Caco-2 (cell line): ENCODE data around the gene XXYLT1. TPM values are rescaled to one million over a fixed set of nuclear protein-coding genes. Genes with fewer than 3 reads are reported as not detected.

ENCODE experiments used
- BruUV-seq: library from RNA; stranded (reverse); fragments of 400-500 nt; replicated peaks from 2 replicates; lab custom pipeline; 2021; lab: Mats Ljungman, UMichigan
- CTCF ChIA-PET: fragments of 300-600 bp; sonication (Branson Sonifier 250); formaldehyde crosslinking; loops from one replicate; lab custom pipeline; 2022; ENCODE audit warnings: antibody characterized with exemption; lab: Charles Lee
- POLR2A ChIA-PET: fragments of 300-600 bp; sonication (Branson Sonifier 250); formaldehyde crosslinking; loops from one replicate; lab custom pipeline; 2022; ENCODE audit warnings: antibody characterized with exemption; lab: Charles Lee
- DNase-seq, 2 experiments: peaks; one replicate each; pipeline versions ENCODE4 v3.0.0 to v3.0.0-alpha.2; 2020 to 2022
- H3K27me3 ChIP-seq: replicated peaks from 2 replicates; pipeline ENCODE4 v1.6.0; 2011; ENCODE audit warnings: low read length; ENCODE audit not compliant: control insufficient read depth, insufficient read depth
- H3K36me3 ChIP-seq: 2 replicates; pipeline ENCODE4 v1.5.1; 2011; ENCODE audit warnings: low read length; ENCODE audit not compliant: control insufficient read depth, insufficient read depth
- H3K4me1 ChIP-seq: fragments of 250-450 bp; sonication (Bioruptor Pico); 2 replicates; pipeline ENCODE4 v1.5.1; 2020; ENCODE audit warnings: mild to moderate bottlenecking
- H3K4me3 ChIP-seq: 2 replicates; pipeline ENCODE4 v1.5.1; 2011; ENCODE audit warnings: low read depth, mild to moderate bottlenecking, control low read depth, low read length
- H3K9me3 ChIP-seq: fragments of 250-450 bp; sonication (Bioruptor Pico); 2 replicates; pipeline ENCODE4 v1.5.1; 2020; ENCODE audit warnings: mild to moderate bottlenecking, moderate library complexity
- H3K27ac Mint-ChIP-seq: one replicate; pipeline ENCODE4 v1.8.0; 2022; ENCODE audit warnings: mixed read lengths; ENCODE audit not compliant: unreplicated experiment
- H3K27me3 Mint-ChIP-seq: one replicate; pipeline ENCODE4 v1.8.0; 2022; ENCODE audit warnings: mixed read lengths; ENCODE audit not compliant: insufficient read depth, unreplicated experiment
- H3K36me3 Mint-ChIP-seq: one replicate; pipeline ENCODE4 v1.8.0; 2022; ENCODE audit warnings: mild to moderate bottlenecking, mixed read lengths; ENCODE audit not compliant: insufficient read depth, unreplicated experiment
- H3K4me1 Mint-ChIP-seq: one replicate; pipeline ENCODE4 v1.8.0; 2022; ENCODE audit warnings: low read depth, mixed read lengths; ENCODE audit not compliant: unreplicated experiment
- H3K4me3 Mint-ChIP-seq: one replicate; pipeline ENCODE4 v1.8.0; 2022; ENCODE audit warnings: mild to moderate bottlenecking, moderate library complexity, mixed read lengths; ENCODE audit not compliant: unreplicated experiment
- H3K9me3 Mint-ChIP-seq: one replicate; pipeline ENCODE4 v1.8.0; 2022; ENCODE audit warnings: mixed read lengths; ENCODE audit not compliant: unreplicated experiment
- CTCF ChIP-seq, 2 experiments: fragments of 200-600 bp in 1 of 2; IDR thresholded peaks; 1 replicate in 1 of 2; 2 replicates in 1 of 2; pipeline versions ENCODE4 v1.5.1 to v1.8.0; 2011 to 2022; ENCODE audit warnings: antibody characterized with exemption in 1 of 2, control low read depth in 1 of 2, inconsistent platforms in 1 of 2, low read depth in 1 of 2, low read length in 1 of 2, mild to moderate bottlenecking in 1 of 2, moderate library complexity in 1 of 2; ENCODE audit not compliant: insufficient read depth in 1 of 2, severe bottlenecking in 1 of 2, unreplicated experiment in 1 of 2
- intact Hi-C: fragments of 100-400 bp; cut with micrococcal nuclease; formaldehyde crosslinking; loops from one replicate; pipeline ENCODE4 v1.10.0; 2022; ENCODE audit not compliant: unreplicated experiment
- total RNA-seq: library from RNA; stranded (reverse); gene quantifications from 2 replicates; pipeline ENCODE4 v1.2.3, GENCODE V29; 2022

XXYLT1 gene
- total RNA-seq, 1 experiment from 2014 or later: 14.2 TPM

- CTCF ChIA-PET: no interaction called here
- peaks cover 6% of the 10 kb centered on the region for H3K4me1 Mint-ChIP-seq
Observed at GRCh38 chr3:195256639-195257453, 14.1 kb downstream of the XXYLT1 start.

GRCh38 chr3:195255571-195256501 is 15.1 kb downstream of the XXYLT1 start:
- Mint-ChIP-seq H3K27ac (no peak overlapping the region), H3K36me3 (peaks cover 6% of the 10 kb centered on the region), H3K27me3 (no peaks in the 10 kb centered on the region), H3K4me3 (no peak overlapping the region), H3K4me1 (peaks cover 6% of the 10 kb centered on the region), H3K9me3 (no peaks in the 10 kb centered on the region)
- H3K27me3 ChIP-seq: no peaks in the 10 kb centered on the region
- peaks cover 9% of the 10 kb centered on the region; the same call in 1 of the 2 replicates for H3K4me1 ChIP-seq
- DNase-seq: no peak
- H3K9me3 ChIP-seq: no peaks in the 10 kb centered on the region
- ChIA-PET CTCF (interaction anchor here (1.1 kb wide), 1 partner anchor 15 kb away, joined by 4 read pairs; the partner anchor contains the start of gene XXYLT1), POLR2A (interaction anchor here (0.5 kb wide), 1 partner anchor 497 kb away, joined by 12 read pairs; no protein-coding TSS in a partner anchor)
- intact Hi-C loops: no loop called here
- H3K36me3 ChIP-seq: no peaks in the 10 kb centered on the region
- no peak overlapping the region for H3K4me3 ChIP-seq
- no TSS peak for BruUV-seq
- no peak for TF ChIP-seq CTCF (IDR thresholded peaks at IDR 0.05; ENCODE audit: insufficient read depth in 1 of 2, low read depth in 1 of 2, low read length in 1 of 2, severe bottlenecking in 1 of 2, unreplicated experiment in 1 of 2)

More at GRCh38 chr3:195256639-195257453, 14.1 kb downstream of the XXYLT1 start:
- intact Hi-C loops: no loop called here
- peaks cover 6% of the 10 kb centered on the region for H3K36me3 Mint-ChIP-seq
- no peak for DNase-seq
- no peaks in the 10 kb centered on the region for H3K9me3 Mint-ChIP-seq
- Histone ChIP-seq H3K36me3 (no peaks in the 10 kb centered on the region), H3K4me1 (peaks cover 9% of the 10 kb centered on the region; the same call in 1 of the 2 replicates), H3K4me3 (no peak overlapping the region), H3K27me3 (no peaks in the 10 kb centered on the region), H3K9me3 (no peaks in the 10 kb centered on the region)
- POLR2A ChIA-PET: no interaction called here
- no TSS peak for BruUV-seq
- H3K4me3 Mint-ChIP-seq: no peak overlapping the region
- H3K27me3 Mint-ChIP-seq: no peaks in the 10 kb centered on the region
- TF ChIP-seq CTCF (IDR thresholded peaks at IDR 0.05; ENCODE audit: insufficient read depth in 1 of 2, low read depth in 1 of 2, low read length in 1 of 2, severe bottlenecking in 1 of 2, unreplicated experiment in 1 of 2): no peak
- no peak overlapping the region for H3K27ac Mint-ChIP-seq

- Histone ChIP-seq H3K9me3 (no peaks in the 10 kb centered on the region), H3K36me3 (no peaks in the 10 kb centered on the region), H3K27me3 (no peaks in the 10 kb centered on the region), H3K4me3 (no peak overlapping the region), H3K4me1 (peaks cover 9% of the 10 kb centered on the region; the same call in 1 of the 2 replicates)
- intact Hi-C loops: no loop called here
- DNase-seq: no peak
- no TSS peak for BruUV-seq
- H3K36me3 Mint-ChIP-seq: no peaks in the 10 kb centered on the region
- no peaks in the 10 kb centered on the region for H3K27me3 Mint-ChIP-seq
- ChIA-PET POLR2A (no interaction called here), CTCF (interaction anchor here (1.1 kb wide), 1 partner anchor 16 kb away, joined by 4 read pairs; the partner anchor contains the start of gene XXYLT1)
- no peak for TF ChIP-seq CTCF (IDR thresholded peaks at IDR 0.05; ENCODE audit: insufficient read depth in 1 of 2, low read depth in 1 of 2, low read length in 1 of 2, severe bottlenecking in 1 of 2, unreplicated experiment in 1 of 2)
- H3K27ac Mint-ChIP-seq: no peak overlapping the region
- no peaks in the 10 kb centered on the region for H3K9me3 Mint-ChIP-seq
- no peak overlapping the region for H3K4me3 Mint-ChIP-seq
- H3K4me1 Mint-ChIP-seq: peaks cover 6% of the 10 kb centered on the region
Observed at GRCh38 chr3:195255176-195255500, 15.8 kb downstream of the XXYLT1 start.
